HepG2 (cell line): Measurements from ENCODE around the gene PCSK6. TPM values are rescaled to one million over a fixed set of nuclear protein-coding genes. Genes with fewer than 3 reads are reported as not detected.
A peak's percentile ranks its signal among the peaks of the same experiment; 100 is the strongest.

Experiments used
- FOSL2 ChIP-seq: sonication (generic); formaldehyde crosslinking; IDR thresholded peaks from 2 replicates; pipeline ENCODE4 v1.4.0; 2020; ENCODE audit warnings: missing genetic modification reagents
- MZF1 ChIP-seq: sonication (generic); formaldehyde crosslinking; IDR thresholded peaks from 2 replicates; pipeline ENCODE4 v1.8.1; 2023; ENCODE audit warnings: mild to moderate bottlenecking, missing genetic modification reagents, borderline replicate concordance
- NCOA2 ChIP-seq: sonication (generic); formaldehyde crosslinking; IDR thresholded peaks from 2 replicates; pipeline ENCODE4 v1.8.0; 2022; ENCODE audit warnings: inconsistent platforms
- NR1H2 ChIP-seq: sonication (generic); formaldehyde crosslinking; IDR thresholded peaks from 2 replicates; pipeline ENCODE4 v1.8.1; 2022; ENCODE audit warnings: low read depth, missing genetic modification reagents, borderline replicate concordance
- NR3C1 ChIP-seq: sonication (generic); formaldehyde crosslinking; IDR thresholded peaks from 2 replicates; pipeline ENCODE4 v1.4.0; 2020; ENCODE audit warnings: missing genetic modification reagents
- SMAD3 ChIP-seq: sonication (generic); formaldehyde crosslinking; IDR thresholded peaks from 2 replicates; pipeline ENCODE4 v1.4.0; 2020; ENCODE audit warnings: missing genetic modification reagents
- SRSF1 ChIP-seq: fragments of 200-400 bp; formaldehyde crosslinking; optimal IDR thresholded peaks from 2 replicates; pipeline ENCODE3; 2017; ENCODE audit warnings: mild to moderate bottlenecking, low read depth, low read length, moderate library complexity
- TAF1 ChIP-seq: sonication (generic); formaldehyde crosslinking; IDR thresholded peaks from 2 replicates; pipeline ENCODE4 v1.4.0; 2020; ENCODE audit warnings: missing genetic modification reagents
- TBP ChIP-seq: sonication (generic); formaldehyde crosslinking; IDR thresholded peaks from 2 replicates; pipeline ENCODE4 v1.5.0; 2020; ENCODE audit warnings: missing genetic modification reagents
- TP53 ChIP-seq: sonication (generic); formaldehyde crosslinking; conservative IDR thresholded peaks from 2 replicates; pipeline ENCODE4 v1.4.0; 2020; ENCODE audit warnings: missing genetic modification reagents
- YEATS4 ChIP-seq: sonication (generic); formaldehyde crosslinking; IDR thresholded peaks from 2 replicates; pipeline ENCODE4 v1.4.0; 2020; ENCODE audit warnings: missing genetic modification reagents, borderline replicate concordance
- ZNF24 ChIP-seq: fragments of 450-650 bp; IDR thresholded peaks from 2 replicates; pipeline ENCODE4 v1.6.1; 2017; ENCODE audit warnings: antibody characterized with exemption, mild to moderate bottlenecking
- ZNF451 ChIP-seq: sonication (generic); formaldehyde crosslinking; IDR thresholded peaks from 2 replicates; pipeline ENCODE4 v1.5.0; 2020; ENCODE audit warnings: mild to moderate bottlenecking, missing genetic modification reagents
- ZNF550 ChIP-seq: sonication (generic); formaldehyde crosslinking; IDR thresholded peaks from 2 replicates; pipeline ENCODE4 v1.4.0; 2020; ENCODE audit warnings: mild to moderate bottlenecking, missing genetic modification reagents, borderline replicate concordance
- ZNF572 ChIP-seq: sonication (generic); formaldehyde crosslinking; IDR thresholded peaks from 2 replicates; pipeline ENCODE4 v1.5.1; 2020; ENCODE audit warnings: mild to moderate bottlenecking, missing genetic modification reagents
- ZNF713 ChIP-seq: sonication (generic); formaldehyde crosslinking; IDR thresholded peaks from 2 replicates; pipeline ENCODE4 v1.4.0; 2020; ENCODE audit warnings: mild to moderate bottlenecking, missing genetic modification reagents
- ZNF790 ChIP-seq: sonication (generic); formaldehyde crosslinking; IDR thresholded peaks from 2 replicates; pipeline ENCODE4 v1.8.0; 2022; ENCODE audit warnings: missing genetic modification reagents, mild to moderate bottlenecking, borderline replicate concordance
- ZSCAN12 ChIP-seq: sonication (generic); formaldehyde crosslinking; IDR thresholded peaks from 2 replicates; pipeline ENCODE4 v1.9.0; 2021; ENCODE audit warnings: mild to moderate bottlenecking, missing genetic modification reagents
- polyA plus RNA-seq, 8 experiments: library from polyadenylated mRNA; depleted of rRNA in 3 of 8; stranded (reverse) in 7 of 8; unstranded in 1 of 8; fragments of >200 nt; fragmentation: Illumina TruSeq in 4 of 8; extraction: Trizol in 4 of 8; gene quantifications; 2 replicates each; pipeline versions ENCODE4 v1.2.1 to v1.2.3, GENCODE V29; 2011 to 2016; ENCODE audit warnings: low read depth in 4 of 8, missing spikeins in 1 of 8, mixed read lengths in 1 of 8; ENCODE audit not compliant: insufficient read depth in 1 of 8
- total RNA-seq, 5 experiments: library from RNA; depleted of rRNA; stranded (reverse); fragments of >200 nt; fragmentation: Illumina TruSeq; extraction: Trizol; gene quantifications; 2 replicates each; pipeline ENCODE4 v1.2.3, GENCODE V29; 2016; ENCODE audit warnings: low read depth in 1 of 5
- TF ChIP-seq, protein P1 (sequence below): sonication (generic); formaldehyde crosslinking; IDR thresholded peaks from 2 replicates; pipeline ENCODE4 v1.5.1; 2020; ENCODE audit warnings: missing genetic modification reagents, mild to moderate bottlenecking, borderline replicate concordance
- TF ChIP-seq, protein P2 (sequence below): sonication (generic); formaldehyde crosslinking; IDR thresholded peaks from 2 replicates; pipeline ENCODE4 v1.4.0; 2020; ENCODE audit warnings: mild to moderate bottlenecking, missing genetic modification reagents, borderline replicate concordance
- TF ChIP-seq, protein P3 (sequence below): sonication (generic); formaldehyde crosslinking; IDR thresholded peaks from 2 replicates; pipeline ENCODE4 v1.4.0; 2020; ENCODE audit warnings: missing genetic modification reagents, low read depth, mild to moderate bottlenecking, borderline replicate concordance
- TF ChIP-seq, protein P4 (sequence below): sonication (generic); formaldehyde crosslinking; IDR thresholded peaks from 2 replicates; pipeline ENCODE4 v1.5.0; 2020; ENCODE audit warnings: mild to moderate bottlenecking, missing genetic modification reagents
- TF ChIP-seq, protein P5 (sequence below): sonication (generic); formaldehyde crosslinking; IDR thresholded peaks from 2 replicates; pipeline ENCODE4 v1.4.0; 2020; ENCODE audit warnings: missing genetic modification reagents

The PCSK6 gene
- total and polyA plus RNA-seq, 2 of the 13 experiments (the other 11 are each of a cell fraction or from before 2014, with no cell fraction given), result 56.5 to 155 TPM

DNA sequence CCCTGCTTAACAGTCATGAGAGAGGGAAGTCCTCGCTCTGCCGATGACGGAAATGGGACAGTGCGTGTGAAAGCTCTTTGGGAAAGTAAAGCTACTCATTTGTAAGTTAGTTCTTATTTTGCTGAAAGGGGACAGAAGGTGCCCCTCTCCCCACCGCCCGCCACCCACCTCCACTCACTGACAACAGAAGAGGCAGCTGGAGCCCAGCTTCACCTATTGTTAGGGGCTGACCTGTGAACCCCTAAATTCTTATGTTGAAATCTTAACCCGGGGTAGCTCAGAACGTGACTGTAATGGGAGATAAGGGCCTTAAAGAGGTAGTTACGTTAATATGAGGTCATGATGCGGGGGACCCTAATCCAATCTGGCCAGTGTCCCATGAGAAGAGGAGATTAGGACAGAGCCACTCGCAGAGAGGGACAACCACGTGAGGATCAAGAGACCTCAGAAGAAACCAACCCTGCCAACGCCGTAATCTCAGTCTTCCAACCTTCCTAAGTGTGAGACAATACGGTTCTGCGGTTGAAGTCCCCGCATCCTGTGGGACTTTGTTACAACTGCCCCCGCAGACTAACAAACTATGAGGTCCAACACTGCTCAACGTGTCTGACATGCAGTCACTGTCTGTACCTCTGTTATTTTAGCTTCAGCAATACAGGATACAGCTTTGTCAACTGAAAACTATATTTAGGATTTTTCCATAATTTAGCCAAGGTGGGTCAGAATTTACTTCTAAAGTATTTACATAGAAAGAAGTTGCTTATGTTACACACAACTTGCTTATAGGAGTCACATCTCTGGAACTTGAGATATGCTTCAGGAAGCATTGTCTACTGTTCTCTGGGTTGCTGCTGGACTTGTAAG, 51.7 kb downstream of the PCSK6 start (continued):
- TF ChIP-seq ZNF572 (CRISPR knock-in tag) (no peak), SMAD3 (CRISPR knock-in tag) (0 out of 2 replicates have a peak, but pooled peaks have one; percentile 38), ZNF451 (CRISPR knock-in tag) (no peak), TAF1 (CRISPR knock-in tag) (no peak), ZNF550 (CRISPR knock-in tag) (no peak), ZNF790 (CRISPR knock-in tag) (no peak), TP53 (CRISPR knock-in tag) (no peak), MZF1 (no peak), ZSCAN12 (peak; percentile 69; the same call in 1 of the 2 replicates), FOSL2 (no peak), ZNF24 (no peak), TBP (CRISPR knock-in tag) (no peak; the same call in 1 of the 2 replicates), NR1H2 (CRISPR knock-in tag) (no peak), ZNF713 (CRISPR knock-in tag) (no peak), YEATS4 (peak; percentile 30; the same call in 1 of the 2 replicates), SRSF1 (no peak), NR3C1 (CRISPR knock-in tag) (no peak), NCOA2 (CRISPR knock-in tag) (no peak)
- TF ChIP-seq, protein P1, sequence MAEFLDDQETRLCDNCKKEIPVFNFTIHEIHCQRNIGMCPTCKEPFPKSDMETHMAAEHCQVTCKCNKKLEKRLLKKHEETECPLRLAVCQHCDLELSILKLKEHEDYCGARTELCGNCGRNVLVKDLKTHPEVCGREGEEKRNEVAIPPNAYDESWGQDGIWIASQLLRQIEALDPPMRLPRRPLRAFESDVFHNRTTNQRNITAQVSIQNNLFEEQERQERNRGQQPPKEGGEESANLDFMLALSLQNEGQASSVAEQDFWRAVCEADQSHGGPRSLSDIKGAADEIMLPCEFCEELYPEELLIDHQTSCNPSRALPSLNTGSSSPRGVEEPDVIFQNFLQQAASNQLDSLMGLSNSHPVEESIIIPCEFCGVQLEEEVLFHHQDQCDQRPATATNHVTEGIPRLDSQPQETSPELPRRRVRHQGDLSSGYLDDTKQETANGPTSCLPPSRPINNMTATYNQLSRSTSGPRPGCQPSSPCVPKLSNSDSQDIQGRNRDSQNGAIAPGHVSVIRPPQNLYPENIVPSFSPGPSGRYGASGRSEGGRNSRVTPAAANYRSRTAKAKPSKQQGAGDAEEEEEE (CRISPR knock-in tag), result no peak
- TF ChIP-seq, protein P2, sequence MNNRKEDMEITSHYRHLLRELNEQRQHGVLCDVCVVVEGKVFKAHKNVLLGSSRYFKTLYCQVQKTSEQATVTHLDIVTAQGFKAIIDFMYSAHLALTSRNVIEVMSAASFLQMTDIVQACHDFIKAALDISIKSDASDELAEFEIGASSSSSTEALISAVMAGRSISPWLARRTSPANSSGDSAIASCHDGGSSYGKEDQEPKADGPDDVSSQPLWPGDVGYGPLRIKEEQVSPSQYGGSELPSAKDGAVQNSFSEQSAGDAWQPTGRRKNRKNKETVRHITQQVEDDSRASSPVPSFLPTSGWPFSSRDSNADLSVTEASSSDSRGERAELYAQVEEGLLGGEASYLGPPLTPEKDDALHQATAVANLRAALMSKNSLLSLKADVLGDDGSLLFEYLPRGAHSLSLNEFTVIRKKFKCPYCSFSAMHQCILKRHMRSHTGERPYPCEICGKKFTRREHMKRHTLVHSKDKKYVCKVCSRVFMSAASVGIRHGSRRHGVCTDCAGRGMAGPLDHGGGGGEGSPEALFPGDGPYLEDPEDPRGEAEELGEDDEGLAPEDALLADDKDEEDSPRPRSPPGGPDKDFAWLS (CRISPR knock-in tag), result no peak
- TF ChIP-seq, protein P3, sequence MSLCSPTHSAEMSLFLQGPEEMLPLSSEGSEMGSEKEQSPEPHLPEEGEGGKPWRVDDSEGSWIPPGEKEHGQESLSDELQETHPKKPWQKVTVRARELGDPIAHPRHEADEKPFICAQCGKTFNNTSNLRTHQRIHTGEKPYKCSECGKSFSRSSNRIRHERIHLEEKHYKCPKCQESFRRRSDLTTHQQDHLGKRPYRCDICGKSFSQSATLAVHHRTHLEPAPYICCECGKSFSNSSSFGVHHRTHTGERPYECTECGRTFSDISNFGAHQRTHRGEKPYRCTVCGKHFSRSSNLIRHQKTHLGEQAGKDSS (CRISPR knock-in tag), result no peak
- TF ChIP-seq, protein P4, sequence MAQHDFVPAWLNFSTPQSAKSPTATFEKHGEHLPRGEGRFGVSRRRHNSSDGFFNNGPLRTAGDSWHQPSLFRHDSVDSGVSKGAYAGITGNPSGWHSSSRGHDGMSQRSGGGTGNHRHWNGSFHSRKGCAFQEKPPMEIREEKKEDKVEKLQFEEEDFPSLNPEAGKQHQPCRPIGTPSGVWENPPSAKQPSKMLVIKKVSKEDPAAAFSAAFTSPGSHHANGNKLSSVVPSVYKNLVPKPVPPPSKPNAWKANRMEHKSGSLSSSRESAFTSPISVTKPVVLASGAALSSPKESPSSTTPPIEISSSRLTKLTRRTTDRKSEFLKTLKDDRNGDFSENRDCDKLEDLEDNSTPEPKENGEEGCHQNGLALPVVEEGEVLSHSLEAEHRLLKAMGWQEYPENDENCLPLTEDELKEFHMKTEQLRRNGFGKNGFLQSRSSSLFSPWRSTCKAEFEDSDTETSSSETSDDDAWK, result no peak
- TF ChIP-seq, protein P5, sequence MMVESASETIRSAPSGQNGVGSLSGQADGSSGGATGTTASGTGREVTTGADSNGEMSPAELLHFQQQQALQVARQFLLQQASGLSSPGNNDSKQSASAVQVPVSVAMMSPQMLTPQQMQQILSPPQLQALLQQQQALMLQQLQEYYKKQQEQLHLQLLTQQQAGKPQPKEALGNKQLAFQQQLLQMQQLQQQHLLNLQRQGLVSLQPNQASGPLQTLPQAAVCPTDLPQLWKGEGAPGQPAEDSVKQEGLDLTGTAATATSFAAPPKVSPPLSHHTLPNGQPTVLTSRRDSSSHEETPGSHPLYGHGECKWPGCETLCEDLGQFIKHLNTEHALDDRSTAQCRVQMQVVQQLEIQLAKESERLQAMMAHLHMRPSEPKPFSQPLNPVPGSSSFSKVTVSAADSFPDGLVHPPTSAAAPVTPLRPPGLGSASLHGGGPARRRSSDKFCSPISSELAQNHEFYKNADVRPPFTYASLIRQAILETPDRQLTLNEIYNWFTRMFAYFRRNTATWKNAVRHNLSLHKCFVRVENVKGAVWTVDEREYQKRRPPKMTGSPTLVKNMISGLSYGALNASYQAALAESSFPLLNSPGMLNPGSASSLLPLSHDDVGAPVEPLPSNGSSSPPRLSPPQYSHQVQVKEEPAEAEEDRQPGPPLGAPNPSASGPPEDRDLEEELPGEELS (CRISPR knock-in tag), result no peak
